Measurements from ENCODE around the gene SLC29A3.

- no peak for TF ChIP-seq CTCF (conservative IDR thresholded peaks at IDR 0.05 in 1 of 2, IDR thresholded peaks at IDR 0.05 in 1 of 2; ENCODE audit: low read depth in 1 of 2, low read length in 2 of 2)
- TF ChIP-seq EZH2 (IDR thresholded peaks at IDR 0.05; ENCODE audit: low read length, missing control alignments): no peak
Measured at GRCh38 chr10:71379118-71379766, 60.2 kb downstream of the SLC29A3 start.
